IMR-90 (cell line): ENCODE data around the gene CACNB2.

Source experiments
- CTCF ChIP-seq: conservative IDR thresholded peaks from 2 replicates; pipeline ENCODE4 v1.5.1; 2012; ENCODE audit warnings: mild to moderate bottlenecking, low read depth, low read length, improper control_type of control experiment
- ELK1 ChIP-seq: fragments of 150-350 bp; IDR thresholded peaks from 2 replicates; pipeline ENCODE4 v1.6.1; 2016; ENCODE audit warnings: low read depth, mild to moderate bottlenecking, low read length, moderate library complexity, borderline replicate concordance
- MAZ ChIP-seq: IDR thresholded peaks from 2 replicates; pipeline ENCODE4 v1.6.1; 2012; ENCODE audit warnings: low read depth, mild to moderate bottlenecking, low read length, improper control_type of control experiment, moderate library complexity, borderline replicate concordance
- NFE2L2 ChIP-seq: fragments of 150-350 bp; IDR thresholded peaks from 2 replicates; pipeline ENCODE4 v1.6.1; 2016; ENCODE audit warnings: low read depth, mild to moderate bottlenecking, low read length
- POLR2A ChIP-seq: IDR thresholded peaks from 2 replicates; pipeline ENCODE4 v1.6.1; 2012; ENCODE audit warnings: mild to moderate bottlenecking, low read depth, low read length
- RAD21 ChIP-seq: IDR thresholded peaks from 2 replicates; pipeline ENCODE4 v1.6.1; 2012; ENCODE audit warnings: low read length, improper control_type of control experiment
- USF2 ChIP-seq: fragments of 150-350 bp; IDR thresholded peaks from 2 replicates; pipeline ENCODE4 v1.6.1; 2017; ENCODE audit warnings: mild to moderate bottlenecking, antibody characterized with exemption, low read length, low read depth

- TF ChIP-seq POLR2A = no peak
- no peak for TF ChIP-seq CTCF
- TF ChIP-seq NFE2L2 = no peak
- TF ChIP-seq ELK1 = no peak
- no peak for TF ChIP-seq USF2
- no peak for TF ChIP-seq MAZ
- TF ChIP-seq RAD21 = no peak
Observed at GRCh38 chr10:18261063-18261610, 120.9 kb downstream of the CACNB2 start.
